HUES48 (cell line): Measurements from ENCODE around the gene IFIT1B.
"Not testable (repeated sequence)": the region's sequence is repeated elsewhere in the genome, so short reads cannot be mapped to it uniquely, and the experiment has no call there.

Experiments used
- H3K27ac ChIP-seq: one replicate; pipeline ENCODE4 v1.7.0; 2013; ENCODE audit warnings: low read depth, low read length, inconsistent platforms
- H3K27me3 ChIP-seq: 2 replicates; pipeline ENCODE4 v1.6.1; 2013; ENCODE audit warnings: mild to moderate bottlenecking, low read length; ENCODE audit not compliant: control insufficient read depth, insufficient read depth
- H3K36me3 ChIP-seq: 2 replicates; pipeline ENCODE4 v1.6.1; 2013; ENCODE audit warnings: low read length; ENCODE audit not compliant: control insufficient read depth, insufficient read depth
- H3K4me1 ChIP-seq: 2 replicates; pipeline ENCODE4 v1.6.1; 2013; ENCODE audit warnings: mild to moderate bottlenecking, low read length; ENCODE audit not compliant: control insufficient read depth, insufficient read depth
- H3K4me3 ChIP-seq: 2 replicates; pipeline ENCODE4 v1.5.1; 2013; ENCODE audit warnings: mild to moderate bottlenecking, low read depth, low read length
- H3K9ac ChIP-seq: 2 replicates; pipeline ENCODE4 v1.6.1; 2013; ENCODE audit warnings: mild to moderate bottlenecking, low read depth, low read length, moderate library complexity
- H3K9me3 ChIP-seq: 2 replicates; pipeline ENCODE4 v1.6.1; 2013; ENCODE audit warnings: low read length; ENCODE audit not compliant: control insufficient read depth, insufficient read depth

Gene IFIT1B

GRCh38 chr10:89377705-89378637 is at the start of gene IFIT1B:
TSS of gene IFIT1B (plus strand) at chr10:89378056. CDS start at chr10:89378136, 80 bp downstream.
- Histone ChIP-seq H3K36me3 (no peaks in the 10 kb centered on the region), H3K9ac (no peak within 1 kb of the TSS), H3K27ac (no peak within 1 kb of the TSS), H3K9me3 (no peaks in the 10 kb centered on the region), H3K27me3 (no peaks in the 10 kb centered on the region), H3K4me3 (no peak within 1 kb of the TSS), H3K4me1 (no peaks in the 10 kb centered on the region)

- peaks cover 39% of the 10 kb centered on the region for H3K4me1 ChIP-seq
- H3K36me3 ChIP-seq: no peaks in the 10 kb centered on the region
These were observed 48.7 kb upstream of the IFIT1B start for GRCh38 chr10:89329151-89329550.

GRCh38 chr10:89330014-89330413 is 47.8 kb upstream of the IFIT1B start:
- H3K9me3 ChIP-seq, H3K9ac ChIP-seq, H3K36me3 ChIP-seq, H3K27me3 ChIP-seq, H3K4me3 ChIP-seq: not testable (repeated sequence)
- peak overlapping the region; percentile 29 for H3K27ac ChIP-seq
- H3K4me1 ChIP-seq: peaks cover 40% of the 10 kb centered on the region

More at GRCh38 chr10:89329151-89329550, 48.7 kb upstream of the IFIT1B start:
- Histone ChIP-seq H3K27ac (no peak overlapping the region), H3K9me3 (no peaks in the 10 kb centered on the region), H3K4me3 (no peak overlapping the region), H3K27me3 (no peaks in the 10 kb centered on the region), H3K9ac (no peak overlapping the region)

- Histone ChIP-seq H3K4me3 (no peak overlapping the region), H3K4me1 (peaks cover 40% of the 10 kb centered on the region), H3K27ac (peak overlapping the region; percentile 29), H3K9me3 (no peaks in the 10 kb centered on the region), H3K9ac (no peak overlapping the region), H3K27me3 (no peaks in the 10 kb centered on the region), H3K36me3 (no peaks in the 10 kb centered on the region)
These were observed 47.2 kb upstream of the IFIT1B start for GRCh38 chr10:89330537-89331212.

GRCh38 chr10:89331487-89332122 is 46.3 kb upstream of the IFIT1B start:
- H3K9ac ChIP-seq, H3K9me3 ChIP-seq, H3K4me3 ChIP-seq, H3K27me3 ChIP-seq, H3K36me3 ChIP-seq, H3K27ac ChIP-seq: not testable (repeated sequence)
- peaks cover 40% of the 10 kb centered on the region for H3K4me1 ChIP-seq

- Histone ChIP-seq H3K27ac (peak overlapping the region; percentile 63), H3K9ac (no peak overlapping the region)
These were observed 45.7 kb upstream of the IFIT1B start for GRCh38 chr10:89332123-89332633.

GRCh38 chr10:89335226-89335625 is 42.6 kb upstream of the IFIT1B start:
- peaks cover 22% of the 10 kb centered on the region for H3K4me1 ChIP-seq
- no peaks in the 10 kb centered on the region for H3K36me3 ChIP-seq
- no peak overlapping the region for H3K4me3 ChIP-seq
- no peak overlapping the region for H3K9ac ChIP-seq
- no peaks in the 10 kb centered on the region for H3K27me3 ChIP-seq
- no peaks in the 10 kb centered on the region for H3K9me3 ChIP-seq
- H3K27ac ChIP-seq: no peak overlapping the region

More at GRCh38 chr10:89332123-89332633, 45.7 kb upstream of the IFIT1B start:
- H3K27me3 ChIP-seq: no peaks in the 10 kb centered on the region
- no peaks in the 10 kb centered on the region for H3K9me3 ChIP-seq
- peaks cover 40% of the 10 kb centered on the region for H3K4me1 ChIP-seq
- no peak overlapping the region for H3K4me3 ChIP-seq
- H3K36me3 ChIP-seq: no peaks in the 10 kb centered on the region

- H3K4me3 ChIP-seq: no peak overlapping the region
- H3K9me3 ChIP-seq: no peaks in the 10 kb centered on the region
- no peak overlapping the region for H3K27ac ChIP-seq
- H3K9ac ChIP-seq: no peak overlapping the region
- peaks cover 22% of the 10 kb centered on the region for H3K4me1 ChIP-seq
- no peaks in the 10 kb centered on the region for H3K27me3 ChIP-seq
- H3K36me3 ChIP-seq: no peaks in the 10 kb centered on the region
These were observed 41.6 kb upstream of the IFIT1B start for GRCh38 chr10:89336241-89336640.

GRCh38 chr10:89337484-89337883 is 40.4 kb upstream of the IFIT1B start:
- H3K4me3 ChIP-seq: no peak overlapping the region
- no peak overlapping the region for H3K27ac ChIP-seq
- H3K36me3 ChIP-seq: no peaks in the 10 kb centered on the region
- H3K4me1 ChIP-seq: peaks cover 18% of the 10 kb centered on the region
- no peaks in the 10 kb centered on the region for H3K27me3 ChIP-seq
- H3K9ac ChIP-seq: no peak overlapping the region
- H3K9me3 ChIP-seq: no peaks in the 10 kb centered on the region

GRCh38 chr10:89338713-89339112 is 39.1 kb upstream of the IFIT1B start:
- no peaks in the 10 kb centered on the region for H3K9me3 ChIP-seq
- H3K4me3 ChIP-seq: no peak overlapping the region
- no peak overlapping the region for H3K9ac ChIP-seq
- H3K27me3 ChIP-seq: no peaks in the 10 kb centered on the region
- no peak overlapping the region for H3K27ac ChIP-seq
- peaks cover 14% of the 10 kb centered on the region for H3K4me1 ChIP-seq
- H3K36me3 ChIP-seq: no peaks in the 10 kb centered on the region
